ENCODE data around the gene RBBP7.

The RBBP7 gene

DNA sequence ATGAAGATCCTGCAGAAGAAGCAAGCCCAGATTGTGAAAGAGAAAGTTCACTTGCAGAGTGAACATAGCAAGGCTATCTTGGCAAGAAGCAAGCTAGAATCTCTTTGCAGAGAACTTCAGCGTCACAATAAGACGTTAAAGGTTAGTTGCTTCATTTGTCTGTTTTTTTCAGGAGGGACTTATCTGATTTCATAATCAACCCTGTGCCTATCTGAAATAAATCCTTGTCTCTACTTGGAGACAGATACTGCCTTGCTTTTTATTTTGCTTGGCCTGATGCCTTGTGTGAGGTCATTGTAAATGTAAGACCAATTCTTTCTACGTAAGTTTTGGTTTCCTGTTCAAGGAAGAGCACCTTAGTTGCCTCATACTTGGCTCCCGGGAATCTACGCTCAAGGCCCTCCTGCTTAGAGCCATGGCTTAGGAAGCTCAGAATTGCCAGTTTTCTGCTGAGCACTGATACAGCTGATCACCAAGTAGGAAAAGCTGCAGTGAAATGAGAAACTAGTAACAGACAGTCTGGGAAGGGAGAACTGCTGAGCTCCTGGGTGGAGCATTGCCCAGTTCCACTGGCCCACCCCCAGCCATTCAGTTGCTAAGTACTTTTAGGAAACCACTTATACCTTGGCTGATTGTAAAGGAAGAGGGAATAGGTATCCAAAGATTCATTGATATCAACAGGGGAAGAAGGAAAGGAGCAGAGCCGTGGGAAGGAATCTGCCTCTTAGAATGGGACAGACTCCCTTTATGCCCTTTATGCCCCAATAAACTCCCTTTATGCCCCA is 41.8 kb downstream of the RBBP7 start:
- Histone ChIP-seq H3K36me3 (ENCODE audit: control insufficient read depth, low read length) (peaks cover 83% of the 10 kb centered on the region), H3K27me3 (ENCODE audit: control insufficient read depth, low read length) (no peaks in the 10 kb centered on the region), H3K4me3 (ENCODE audit: low read length) (no peak overlapping the region), H3K4me1 (ENCODE audit: control insufficient read depth, low read length) (peaks cover 7% of the 10 kb centered on the region; the same call in 1 of the 2 replicates), H3K9me2 (replicated peaks; ENCODE audit: control insufficient read depth, low read length) (no peaks in the 10 kb centered on the region), H3F3A (ENCODE audit: control insufficient read depth, insufficient read depth) (no peaks in the 10 kb centered on the region), H3K27ac (ENCODE audit: low read depth, low read length) (no peak overlapping the region), H3K4me2 (ENCODE audit: low read length) (no peak overlapping the region), H4K20me1 (ENCODE audit: control insufficient read depth, insufficient read depth, low read depth, low read length) (no peaks in the 10 kb centered on the region), H3K9me3 (ENCODE audit: control insufficient read depth, insufficient read depth, low read length) (no peaks in the 10 kb centered on the region), H3K79me2 (ENCODE audit: control insufficient read depth, low read length) (peaks cover 7% of the 10 kb centered on the region; the same call in 1 of the 2 replicates)
- TF ChIP-seq EZH2phosphoT487 (IDR thresholded peaks at IDR 0.05; ENCODE audit: borderline replicate concordance, low read length): no peak
- TF ChIP-seq CTCF (IDR thresholded peaks at IDR 0.05; ENCODE audit: low read depth, low read length, poor library complexity, severe bottlenecking): no peak

GRCh38 chrX:16827225-16827624 is 42.9 kb downstream of the RBBP7 start:
- Histone ChIP-seq H3K27me3 (ENCODE audit: control insufficient read depth, low read length) (no peaks in the 10 kb centered on the region), H4K20me1 (ENCODE audit: control insufficient read depth, insufficient read depth, low read depth, low read length) (no peaks in the 10 kb centered on the region), H3K4me3 (ENCODE audit: low read length) (no peak overlapping the region), H3K79me2 (ENCODE audit: control insufficient read depth, low read length) (peaks cover 7% of the 10 kb centered on the region; the same call in 1 of the 2 replicates), H3K27ac (ENCODE audit: low read depth, low read length) (no peak overlapping the region), H3K4me1 (ENCODE audit: control insufficient read depth, low read length) (peaks cover 7% of the 10 kb centered on the region; the same call in 1 of the 2 replicates), H3K36me3 (ENCODE audit: control insufficient read depth, low read length) (peaks cover 80% of the 10 kb centered on the region), H3K9me3 (ENCODE audit: control insufficient read depth, insufficient read depth, low read length) (no peaks in the 10 kb centered on the region), H3K9me2 (replicated peaks; ENCODE audit: control insufficient read depth, low read length) (no peaks in the 10 kb centered on the region), H3K4me2 (ENCODE audit: low read length) (no peak overlapping the region), H3F3A (ENCODE audit: control insufficient read depth, insufficient read depth) (no peaks in the 10 kb centered on the region)
- no peak for TF ChIP-seq EZH2phosphoT487 (IDR thresholded peaks at IDR 0.05; ENCODE audit: borderline replicate concordance, low read length)
- TF ChIP-seq CTCF (IDR thresholded peaks at IDR 0.05; ENCODE audit: low read depth, low read length, poor library complexity, severe bottlenecking): no peak

- no peaks in the 10 kb centered on the region for H3F3A ChIP-seq (ENCODE audit: control insufficient read depth, insufficient read depth)
- H3K4me1 ChIP-seq (ENCODE audit: control insufficient read depth, low read length): peaks cover 7% of the 10 kb centered on the region; the same call in 1 of the 2 replicates
- H3K36me3 ChIP-seq (ENCODE audit: control insufficient read depth, low read length): peaks cover 75% of the 10 kb centered on the region
- H3K27me3 ChIP-seq (ENCODE audit: control insufficient read depth, low read length): no peaks in the 10 kb centered on the region
- no peaks in the 10 kb centered on the region for H3K9me3 ChIP-seq (ENCODE audit: control insufficient read depth, insufficient read depth, low read length)
- H3K9me2 ChIP-seq (replicated peaks; ENCODE audit: control insufficient read depth, low read length): no peaks in the 10 kb centered on the region
- H4K20me1 ChIP-seq (ENCODE audit: control insufficient read depth, insufficient read depth, low read depth, low read length): no peaks in the 10 kb centered on the region
- peaks cover 7% of the 10 kb centered on the region; the same call in 1 of the 2 replicates for H3K79me2 ChIP-seq (ENCODE audit: control insufficient read depth, low read length)
- TF ChIP-seq CTCF (IDR thresholded peaks at IDR 0.05; ENCODE audit: low read depth, low read length, poor library complexity, severe bottlenecking) (peak; percentile 46), EZH2phosphoT487 (IDR thresholded peaks at IDR 0.05; ENCODE audit: borderline replicate concordance, low read length) (no peak)
- H3K27ac ChIP-seq (ENCODE audit: low read depth, low read length): no peak overlapping the region
- H3K4me2 ChIP-seq (ENCODE audit: low read length): no peak overlapping the region
- H3K4me3 ChIP-seq (ENCODE audit: low read length): no peak overlapping the region
These were observed 44.0 kb downstream of the RBBP7 start for GRCh38 chrX:16826207-16826606.

Measured in DOHH2 (cell line).